ENCODE measurements around the gene GABARAPL1. TPM values are rescaled to one million over a fixed set of nuclear protein-coding genes. Genes with fewer than 3 reads are reported as not detected.
"Not testable (repeated sequence)": the region's sequence is repeated elsewhere in the genome, so short reads cannot be mapped to it uniquely, and the experiment has no call there.

GABARAPL1 gene
- total RNA-seq, 4 donors from 2014 or later: 122 to 269 (median 193) TPM

GRCh38 chr12:10186299-10186698, 26.4 kb upstream of the GABARAPL1 start:
- no peaks in the 10 kb centered on the region for H3K27me3 ChIP-seq

GRCh38 chr12:10186958-10187357, 25.7 kb upstream of the GABARAPL1 start:
- H3K27ac ChIP-seq, H3K36me3 ChIP-seq, H3K27me3 ChIP-seq, H3K9me3 ChIP-seq, ATAC-seq, H3K4me3 ChIP-seq: not testable (repeated sequence)
- 70 to 80% methylated on average over 1 to 4 of the region's 6 CpGs for WGBS, 2 donors (ENCODE audit: low coverage in 1 of 2)
- H3K4me1 ChIP-seq: peaks cover 0 to 51% (median 19%) of the 10 kb centered on the region in 3 donors

More at GRCh38 chr12:10186299-10186698, 26.4 kb upstream of the GABARAPL1 start:
- 43 to 67% methylated on average over 8 to 10 of the region's 11 CpGs for WGBS, 2 donors (ENCODE audit: low coverage in 1 of 2)
- TF ChIP-seq POLR2A (IDR thresholded peaks at IDR 0.05) (no peak), POLR2AphosphoS5 (IDR thresholded peaks at IDR 0.05) (no peak), EP300 (IDR thresholded peaks at IDR 0.05) (no peak), CTCF (IDR thresholded peaks at IDR 0.05) (no peak)
- H3K36me3 ChIP-seq: no peaks in the 10 kb centered on the region
- H3K4me3 ChIP-seq: no peak overlapping the region
- H3K9me3 ChIP-seq: no peaks in the 10 kb centered on the region
- peaks cover 0 to 44% (median 18%) of the 10 kb centered on the region in 3 donors for H3K4me1 ChIP-seq
- no peak overlapping the region for H3K27ac ChIP-seq
- no peak for ATAC-seq

GRCh38 chr12:10189653-10190052, 23.0 kb upstream of the GABARAPL1 start:
- Histone ChIP-seq H3K9me3 (no peaks in the 10 kb centered on the region), H3K27ac (peak overlapping the region in 3 of 4 donors; percentile 37 to 56 (median 42)), H3K27me3 (no peaks in the 10 kb centered on the region), H3K4me3 (no peak overlapping the region), H3K4me1 (peaks cover 0 to 46% (median 15%) of the 10 kb centered on the region in 3 donors), H3K36me3 (no peaks in the 10 kb centered on the region)
- WGBS, 2 donors (ENCODE audit: low coverage in 1 of 2): 21 to 37% methylated on average over 4 to 5 of the region's 5 CpGs
- ATAC-seq: peak; percentile 66
- TF ChIP-seq POLR2A (IDR thresholded peaks at IDR 0.05) (no peak), POLR2AphosphoS5 (IDR thresholded peaks at IDR 0.05) (no peak), EP300 (IDR thresholded peaks at IDR 0.05) (no peak), CTCF (IDR thresholded peaks at IDR 0.05) (no peak)

- WGBS, 2 donors (ENCODE audit: low coverage in 1 of 2): 47 to 60% methylated on average over 10 to 12 of the region's 13 CpGs
- no peaks in the 10 kb centered on the region for H3K27me3 ChIP-seq
- H3K4me3 ChIP-seq: no peak overlapping the region
- peak overlapping the region in 2 of 4 donors; percentile 42 to 56 for H3K27ac ChIP-seq
- no peaks in the 10 kb centered on the region for H3K9me3 ChIP-seq
- H3K36me3 ChIP-seq: no peaks in the 10 kb centered on the region
- ATAC-seq: peak; percentile 84
- TF ChIP-seq CTCF (IDR thresholded peaks at IDR 0.05) (peak; percentile 63 to 76 (median 73)), EP300 (IDR thresholded peaks at IDR 0.05) (no peak)
- H3K4me1 ChIP-seq: peaks cover 0 to 36% (median 15%) of the 10 kb centered on the region in 3 donors
Measured at GRCh38 chr12:10190558-10191388, 21.9 kb upstream of the GABARAPL1 start.

- no peaks in the 10 kb centered on the region for H3K36me3 ChIP-seq
- no peaks in the 10 kb centered on the region for H3K27me3 ChIP-seq
- peaks cover 0 to 28% (median 15%) of the 10 kb centered on the region in 3 donors for H3K4me1 ChIP-seq
- no peak overlapping the region for H3K4me3 ChIP-seq
- H3K27ac ChIP-seq: peak overlapping the region in 2 of 4 donors; percentile 42 to 56
- H3K9me3 ChIP-seq: no peaks in the 10 kb centered on the region
- WGBS, 2 donors (ENCODE audit: low coverage in 1 of 2): 9 to 17% methylated on average over 1 to 2 of the region's 2 CpGs
- peak; percentile 56 for ATAC-seq
- no peak for TF ChIP-seq CTCF (IDR thresholded peaks at IDR 0.05)
- TF ChIP-seq POLR2A (IDR thresholded peaks at IDR 0.05): no peak
- no peak for TF ChIP-seq EP300 (IDR thresholded peaks at IDR 0.05)
- peak; percentile 66 for TF ChIP-seq POLR2AphosphoS5 (IDR thresholded peaks at IDR 0.05)
Measured at GRCh38 chr12:10191865-10192264, 20.8 kb upstream of the GABARAPL1 start.
